ENCODE data around the gene POLR1D. TPM values are rescaled to one million over a fixed set of nuclear protein-coding genes. Genes with fewer than 3 reads are reported as not detected.

POLR1D gene
- total RNA-seq, 1 experiment from 2014 or later = 161 TPM

- DNase-seq = peak; percentile 99
- Histone ChIP-seq H4K20me1 (ENCODE audit: insufficient read depth, low read depth, low read length) (peaks cover 31% of the 10 kb centered on the region), H3K27ac (ENCODE audit: low read length) (peak within 1 kb of the TSS; percentile 68), H3K9me3 (ENCODE audit: low read length) (no peaks in the 10 kb centered on the region), H2AFZ (ENCODE audit: low read length) (peak within 1 kb of the TSS; percentile 52), H3K4me3 (ENCODE audit: low read length) (peak within 1 kb of the TSS; percentile 93), H3K79me2 (ENCODE audit: low read length) (peaks cover 52% of the 10 kb centered on the region), H3K9me2 (replicated peaks; ENCODE audit: insufficient read depth, low read length) (no peaks in the 10 kb centered on the region), H3K4me2 (ENCODE audit: low read depth, low read length, poor library complexity, severe bottlenecking) (peak within 1 kb of the TSS; percentile 94), H3K4me1 (ENCODE audit: low read length) (peaks cover 39% of the 10 kb centered on the region), H3K27me3 (ENCODE audit: low read length) (no peaks in the 10 kb centered on the region), H3K9ac (ENCODE audit: low read length) (peak within 1 kb of the TSS; percentile 76), H3K36me3 (ENCODE audit: insufficient read depth, low read length) (peaks cover 23% of the 10 kb centered on the region)
These were observed 1.1 kb upstream of the POLR1D start, which contains the start of gene LNX2 for GRCh38 chr13:27620377-27621115. LNX2 (minus strand) TSS chr13:27620529; CDS start chr13:27581703, 38,826 bp downstream.

- no peaks in the 10 kb centered on the region for H3K27me3 ChIP-seq (ENCODE audit: low read length)
- peak overlapping the region; percentile 91 for H3K4me2 ChIP-seq (ENCODE audit: low read depth, low read length, poor library complexity, severe bottlenecking)
- peak overlapping the region; percentile 22 for H2AFZ ChIP-seq (ENCODE audit: low read length)
- DNase-seq = no peak
- H3K4me1 ChIP-seq (ENCODE audit: low read length) = peaks cover 39% of the 10 kb centered on the region
- peak overlapping the region; percentile 74 for H3K9ac ChIP-seq (ENCODE audit: low read length)
- peaks cover 26% of the 10 kb centered on the region for H3K36me3 ChIP-seq (ENCODE audit: insufficient read depth, low read length)
- peaks cover 28% of the 10 kb centered on the region for H4K20me1 ChIP-seq (ENCODE audit: insufficient read depth, low read depth, low read length)
- peak overlapping the region; percentile 68 for H3K27ac ChIP-seq (ENCODE audit: low read length)
- H3K79me2 ChIP-seq (ENCODE audit: low read length) = peaks cover 57% of the 10 kb centered on the region
- H3K9me2 ChIP-seq (replicated peaks; ENCODE audit: insufficient read depth, low read length) = no peaks in the 10 kb centered on the region
- H3K9me3 ChIP-seq (ENCODE audit: low read length) = no peaks in the 10 kb centered on the region
- H3K4me3 ChIP-seq (ENCODE audit: low read length) = peak overlapping the region; percentile 93
These were observed 651 bp upstream of the POLR1D start for GRCh38 chr13:27621116-27621365.

GRCh38 chr13:27622102-27622820, 569 bp downstream of the POLR1D start:
- Histone ChIP-seq H3K79me2 (ENCODE audit: low read length) (peaks cover 69% of the 10 kb centered on the region), H3K4me3 (ENCODE audit: low read length) (peak overlapping the region; percentile 93), H3K4me1 (ENCODE audit: low read length) (peaks cover 39% of the 10 kb centered on the region), H3K9ac (ENCODE audit: low read length) (peak overlapping the region; percentile 95), H3K9me3 (ENCODE audit: low read length) (no peaks in the 10 kb centered on the region), H3K27ac (ENCODE audit: low read length) (peak overlapping the region; percentile 38), H3K4me2 (ENCODE audit: low read depth, low read length, poor library complexity, severe bottlenecking) (peak overlapping the region; percentile 91), H4K20me1 (ENCODE audit: insufficient read depth, low read depth, low read length) (peaks cover 25% of the 10 kb centered on the region), H3K9me2 (replicated peaks; ENCODE audit: insufficient read depth, low read length) (no peaks in the 10 kb centered on the region), H3K27me3 (ENCODE audit: low read length) (no peaks in the 10 kb centered on the region), H2AFZ (ENCODE audit: low read length) (peak overlapping the region; percentile 31; the same call in 1 of the 2 replicates), H3K36me3 (ENCODE audit: insufficient read depth, low read length) (peaks cover 26% of the 10 kb centered on the region)
- DNase-seq = no peak

- Histone ChIP-seq H3K9ac (ENCODE audit: low read length) (peak overlapping the region; percentile 95; the same call in 1 of the 2 replicates), H3K4me1 (ENCODE audit: low read length) (peaks cover 39% of the 10 kb centered on the region), H3K9me3 (ENCODE audit: low read length) (no peaks in the 10 kb centered on the region), H4K20me1 (ENCODE audit: insufficient read depth, low read depth, low read length) (peaks cover 20% of the 10 kb centered on the region), H3K4me2 (ENCODE audit: low read depth, low read length, poor library complexity, severe bottlenecking) (peak overlapping the region; percentile 91), H3K79me2 (ENCODE audit: low read length) (peaks cover 75% of the 10 kb centered on the region), H2AFZ (ENCODE audit: low read length) (no peak overlapping the region), H3K36me3 (ENCODE audit: insufficient read depth, low read length) (peaks cover 27% of the 10 kb centered on the region), H3K27ac (ENCODE audit: low read length) (peak overlapping the region; percentile 38; the same call in 1 of the 2 replicates), H3K27me3 (ENCODE audit: low read length) (no peaks in the 10 kb centered on the region), H3K9me2 (replicated peaks; ENCODE audit: insufficient read depth, low read length) (no peaks in the 10 kb centered on the region), H3K4me3 (ENCODE audit: low read length) (peak overlapping the region; percentile 93)
- no peak for DNase-seq
These were observed 1.2 kb downstream of the POLR1D start for GRCh38 chr13:27622881-27623280.

- Histone ChIP-seq H3K27me3 (ENCODE audit: low read length) (no peaks in the 10 kb centered on the region), H3K27ac (ENCODE audit: low read length) (no peak overlapping the region), H3K9me3 (ENCODE audit: low read length) (no peaks in the 10 kb centered on the region), H3K4me1 (ENCODE audit: low read length) (peaks cover 36% of the 10 kb centered on the region), H3K36me3 (ENCODE audit: insufficient read depth, low read length) (peaks cover 31% of the 10 kb centered on the region), H4K20me1 (ENCODE audit: insufficient read depth, low read depth, low read length) (peaks cover 12% of the 10 kb centered on the region), H3K4me3 (ENCODE audit: low read length) (no peak overlapping the region), H3K9me2 (replicated peaks; ENCODE audit: insufficient read depth, low read length) (no peaks in the 10 kb centered on the region), H2AFZ (ENCODE audit: low read length) (no peak overlapping the region), H3K9ac (ENCODE audit: low read length) (no peak overlapping the region), H3K79me2 (ENCODE audit: low read length) (peaks cover 76% of the 10 kb centered on the region), H3K4me2 (ENCODE audit: low read depth, low read length, poor library complexity, severe bottlenecking) (peak overlapping the region; percentile 91)
- no peak for DNase-seq
These were observed 2.4 kb downstream of the POLR1D start for GRCh38 chr13:27624071-27624470.

GRCh38 chr13:27625839-27626238, 4.1 kb downstream of the POLR1D start:
- Histone ChIP-seq H4K20me1 (ENCODE audit: insufficient read depth, low read depth, low read length) (peaks cover 16% of the 10 kb centered on the region), H3K4me3 (ENCODE audit: low read length) (no peak overlapping the region), H3K79me2 (ENCODE audit: low read length) (peaks cover 90% of the 10 kb centered on the region), H3K4me2 (ENCODE audit: low read depth, low read length, poor library complexity, severe bottlenecking) (no peak overlapping the region), H2AFZ (ENCODE audit: low read length) (no peak overlapping the region), H3K4me1 (ENCODE audit: low read length) (peaks cover 29% of the 10 kb centered on the region), H3K9ac (ENCODE audit: low read length) (no peak overlapping the region), H3K9me2 (replicated peaks; ENCODE audit: insufficient read depth, low read length) (no peaks in the 10 kb centered on the region), H3K27me3 (ENCODE audit: low read length) (no peaks in the 10 kb centered on the region), H3K27ac (ENCODE audit: low read length) (no peak overlapping the region), H3K9me3 (ENCODE audit: low read length) (no peaks in the 10 kb centered on the region), H3K36me3 (ENCODE audit: insufficient read depth, low read length) (peaks cover 31% of the 10 kb centered on the region)
- no peak for DNase-seq

GRCh38 chr13:27627380-27627779, 5.7 kb downstream of the POLR1D start:
- Histone ChIP-seq H3K9me3 (ENCODE audit: low read length) (no peaks in the 10 kb centered on the region), H3K27ac (ENCODE audit: low read length) (no peak overlapping the region), H3K9me2 (replicated peaks; ENCODE audit: insufficient read depth, low read length) (no peaks in the 10 kb centered on the region), H3K36me3 (ENCODE audit: insufficient read depth, low read length) (peaks cover 37% of the 10 kb centered on the region), H2AFZ (ENCODE audit: low read length) (no peak overlapping the region), H3K4me1 (ENCODE audit: low read length) (peaks cover 26% of the 10 kb centered on the region), H3K4me2 (ENCODE audit: low read depth, low read length, poor library complexity, severe bottlenecking) (no peak overlapping the region), H3K4me3 (ENCODE audit: low read length) (no peak overlapping the region), H3K79me2 (ENCODE audit: low read length) (peaks cover 98% of the 10 kb centered on the region), H4K20me1 (ENCODE audit: insufficient read depth, low read depth, low read length) (peaks cover 18% of the 10 kb centered on the region), H3K27me3 (ENCODE audit: low read length) (no peaks in the 10 kb centered on the region), H3K9ac (ENCODE audit: low read length) (no peak overlapping the region)
- DNase-seq = no peak

GRCh38 chr13:27628081-27628480, 6.4 kb downstream of the POLR1D start:
- no peak overlapping the region for H3K27ac ChIP-seq (ENCODE audit: low read length)
- H3K9me2 ChIP-seq (replicated peaks; ENCODE audit: insufficient read depth, low read length) = no peaks in the 10 kb centered on the region
- no peak overlapping the region for H2AFZ ChIP-seq (ENCODE audit: low read length)
- peaks cover 18% of the 10 kb centered on the region for H4K20me1 ChIP-seq (ENCODE audit: insufficient read depth, low read depth, low read length)
- H3K79me2 ChIP-seq (ENCODE audit: low read length) = peaks cover 96% of the 10 kb centered on the region
- no peaks in the 10 kb centered on the region for H3K9me3 ChIP-seq (ENCODE audit: low read length)
- H3K36me3 ChIP-seq (ENCODE audit: insufficient read depth, low read length) = peaks cover 37% of the 10 kb centered on the region
- H3K4me1 ChIP-seq (ENCODE audit: low read length) = peaks cover 19% of the 10 kb centered on the region
- DNase-seq = no peak
- no peak overlapping the region for H3K4me2 ChIP-seq (ENCODE audit: low read depth, low read length, poor library complexity, severe bottlenecking)
- H3K27me3 ChIP-seq (ENCODE audit: low read length) = no peaks in the 10 kb centered on the region
- no peak overlapping the region for H3K4me3 ChIP-seq (ENCODE audit: low read length)
- no peak overlapping the region for H3K9ac ChIP-seq (ENCODE audit: low read length)
